Activated B cell treated with CpG ODN at 0.5 μM for 24 hours (primary cell): ENCODE data around the gene XIRP2. TPM values are rescaled to one million over a fixed set of nuclear protein-coding genes. Genes with fewer than 3 reads are reported as not detected.

ENCODE experiments used
- ATAC-seq: fragments of 200-7000 bp; cut with Tn5 transposase; one replicate; pipeline ENCODE4 v1.10.0; 2021; ENCODE audit warnings: low read depth, mild to moderate bottlenecking, moderate library complexity
- CTCF ChIA-PET: fragments of 350-600 bp; sonication (Branson Sonifier 250); formaldehyde crosslinking; loops from one replicate; lab custom pipeline; 2021; ENCODE audit warnings: antibody characterized with exemption; lab: Charles Lee
- POLR2A ChIA-PET: fragments of 350-600 bp; sonication (Branson Sonifier 250); formaldehyde crosslinking; loops from one replicate; lab custom pipeline; 2021; ENCODE audit warnings: antibody characterized with exemption; lab: Charles Lee
- DNase-seq: peaks from one replicate; pipeline ENCODE4 v3.0.0; 2022
- H3K27ac Mint-ChIP-seq: one replicate; pipeline ENCODE4 v1.8.0; 2020; ENCODE audit warnings: mixed read lengths
- H3K27me3 Mint-ChIP-seq: one replicate; pipeline ENCODE4 v1.8.0; 2021; ENCODE audit warnings: mixed read lengths
- H3K36me3 Mint-ChIP-seq: one replicate; pipeline ENCODE4 v1.8.0; 2021; ENCODE audit warnings: low read depth, mixed read lengths
- H3K4me1 Mint-ChIP-seq: one replicate; pipeline ENCODE4 v1.8.0; 2021; ENCODE audit warnings: mixed read lengths
- H3K4me3 Mint-ChIP-seq: one replicate; pipeline ENCODE4 v1.8.0; 2020; ENCODE audit warnings: mild to moderate bottlenecking, mixed read lengths
- H3K9me3 Mint-ChIP-seq: one replicate; pipeline ENCODE4 v1.8.0; 2020; ENCODE audit warnings: mixed read lengths
- CTCF ChIP-seq: fragments of 200-600 bp; IDR thresholded peaks from one replicate; pipeline ENCODE4 v1.8.0; 2022; ENCODE audit warnings: antibody characterized with exemption, mild to moderate bottlenecking
- intact Hi-C: fragments of 100-400 bp; cut with micrococcal nuclease; formaldehyde crosslinking; loops from one replicate; pipeline ENCODE4 v1.15.1; 2024
- total RNA-seq: library from RNA; stranded (reverse); gene quantifications from 2 replicates; pipeline ENCODE4 v1.2.3, GENCODE V29; 2022

XIRP2 gene
- total RNA-seq, 1 donor from 2014 or later = not detected

DNA sequence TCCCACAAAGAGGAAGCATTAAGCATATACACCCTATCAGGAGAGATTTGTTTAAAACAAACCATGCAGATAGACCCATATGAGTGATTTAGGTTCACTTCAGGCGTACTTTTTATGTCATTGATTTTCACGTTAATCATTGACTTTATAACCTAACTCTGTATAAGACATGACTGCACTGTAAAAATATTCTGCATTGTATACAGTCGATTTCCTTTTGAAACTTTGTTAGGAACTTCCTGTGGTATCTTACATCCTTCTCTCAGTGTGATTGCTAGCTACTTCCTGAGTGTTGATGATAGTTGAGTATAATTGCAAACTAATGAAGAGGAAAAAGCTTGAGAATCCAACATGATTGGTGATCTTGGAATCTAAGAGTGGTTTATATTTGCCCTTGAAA lies 69.4 kb downstream of the XIRP2 start:
- H3K36me3 Mint-ChIP-seq = no peaks in the 10 kb centered on the region
- H3K4me3 Mint-ChIP-seq = no peak overlapping the region
- H3K27ac Mint-ChIP-seq = no peak overlapping the region
- H3K9me3 Mint-ChIP-seq = peaks cover 5% of the 10 kb centered on the region
- intact Hi-C loops = no loop called here
- CTCF ChIA-PET = no interaction called here
- POLR2A ChIA-PET = no interaction called here
- no peaks in the 10 kb centered on the region for H3K27me3 Mint-ChIP-seq
- no peak for TF ChIP-seq CTCF
- DNase-seq (no peak), ATAC-seq (no peak)
- H3K4me1 Mint-ChIP-seq = no peaks in the 10 kb centered on the region

DNA sequence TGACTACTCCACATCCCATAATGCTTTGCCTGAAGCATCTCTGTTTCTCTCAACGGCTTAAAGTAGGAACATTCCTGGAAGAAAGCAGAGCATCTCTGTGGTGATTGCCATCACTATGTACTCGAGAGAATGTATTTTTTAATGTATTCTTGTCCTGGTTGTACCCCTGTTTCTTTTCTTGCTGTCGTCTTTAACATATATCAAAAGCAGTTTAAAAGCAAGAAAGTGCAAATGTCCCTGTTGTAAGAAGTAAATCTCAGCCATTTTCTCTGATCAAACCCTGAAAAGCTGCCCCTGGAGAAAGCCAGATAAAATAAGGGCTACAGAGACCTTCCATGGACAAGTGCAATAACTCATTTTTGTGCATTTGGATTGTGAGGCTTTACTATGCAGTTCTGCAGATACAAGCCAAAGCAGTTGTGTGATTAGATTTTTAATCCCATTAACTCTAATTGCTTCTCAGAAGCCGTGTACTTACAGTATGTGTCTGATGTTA lies 70.8 kb downstream of the XIRP2 start:
- no peak for DNase-seq
- intact Hi-C loops = no loop called here
- H3K4me1 Mint-ChIP-seq = no peaks in the 10 kb centered on the region
- no peak overlapping the region for H3K4me3 Mint-ChIP-seq
- ATAC-seq = no peak
- no peak overlapping the region for H3K27ac Mint-ChIP-seq
- peaks cover 5% of the 10 kb centered on the region for H3K9me3 Mint-ChIP-seq
- TF ChIP-seq CTCF = no peak
- POLR2A ChIA-PET = interaction anchor here (0.6 kb wide), 1 partner anchor 419 kb away, joined by 3 read pairs; no protein-coding TSS in a partner anchor
- H3K27me3 Mint-ChIP-seq = no peaks in the 10 kb centered on the region
- CTCF ChIA-PET = no interaction called here
- H3K36me3 Mint-ChIP-seq = no peaks in the 10 kb centered on the region

DNA sequence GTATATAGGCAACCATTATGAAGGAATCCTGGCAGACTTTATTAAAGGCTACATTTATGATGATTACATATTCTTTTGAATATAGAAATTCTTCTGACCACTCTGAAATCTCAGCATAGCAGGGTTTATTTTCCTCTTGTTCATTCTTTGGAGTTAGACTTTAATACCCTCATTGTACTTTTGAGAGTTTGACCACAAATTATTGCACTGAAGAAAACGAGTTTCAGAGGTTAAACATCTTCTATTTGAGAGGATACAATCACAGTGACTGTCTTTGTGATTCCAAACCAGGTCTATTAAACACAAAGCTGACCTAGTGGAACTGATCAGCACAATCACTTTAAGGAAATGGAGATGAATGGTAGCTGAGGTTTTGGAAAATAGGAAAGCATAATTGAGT lies 71.3 kb downstream of the XIRP2 start:
- H3K27ac Mint-ChIP-seq = no peak overlapping the region
- DNase-seq (no peak), ATAC-seq (no peak)
- no peaks in the 10 kb centered on the region for H3K27me3 Mint-ChIP-seq
- no peaks in the 10 kb centered on the region for H3K4me1 Mint-ChIP-seq
- POLR2A ChIA-PET = interaction anchor here (0.6 kb wide), 1 partner anchor 420 kb away, joined by 3 read pairs; no protein-coding TSS in a partner anchor
- CTCF ChIA-PET = no interaction called here
- H3K36me3 Mint-ChIP-seq = no peaks in the 10 kb centered on the region
- intact Hi-C loops = no loop called here
- TF ChIP-seq CTCF = no peak
- H3K9me3 Mint-ChIP-seq = peaks cover 4% of the 10 kb centered on the region
- H3K4me3 Mint-ChIP-seq = no peak overlapping the region

DNA sequence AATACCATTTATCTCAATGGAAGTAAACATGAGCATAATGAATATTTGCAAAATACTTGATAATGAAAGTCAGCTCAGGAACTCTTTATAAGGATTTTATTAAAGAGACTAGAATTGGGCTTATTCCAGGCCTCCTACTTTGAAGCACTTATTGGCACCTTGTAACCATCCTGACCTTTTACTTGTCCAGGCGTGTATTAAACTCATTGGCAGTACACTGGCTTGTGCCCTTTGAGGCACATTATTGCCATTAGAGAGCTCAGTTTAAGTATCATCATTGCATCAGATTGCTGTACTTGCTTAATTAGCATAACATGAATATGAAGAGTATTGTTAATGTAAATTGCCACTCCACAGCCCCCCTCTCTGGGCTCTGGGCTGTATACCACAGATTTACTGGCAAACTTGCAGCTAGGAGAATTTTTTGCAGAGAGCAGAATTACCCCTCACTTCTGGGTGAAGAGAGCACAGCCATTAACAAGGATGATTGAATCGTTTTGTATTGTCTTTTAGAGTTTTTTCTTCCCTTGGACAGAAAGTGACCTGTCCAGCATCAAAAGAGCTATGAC lies 72.5 kb downstream of the XIRP2 start:
- H3K27me3 Mint-ChIP-seq = no peaks in the 10 kb centered on the region
- ChIA-PET POLR2A (no interaction called here), CTCF (no interaction called here)
- H3K36me3 Mint-ChIP-seq = no peaks in the 10 kb centered on the region
- intact Hi-C loops = no loop called here
- DNase-seq (no peak), ATAC-seq (no peak)
- no peak overlapping the region for H3K27ac Mint-ChIP-seq
- no peak for TF ChIP-seq CTCF
- H3K4me1 Mint-ChIP-seq = no peaks in the 10 kb centered on the region
- H3K4me3 Mint-ChIP-seq = no peak overlapping the region
- H3K9me3 Mint-ChIP-seq = no peaks in the 10 kb centered on the region

DNA sequence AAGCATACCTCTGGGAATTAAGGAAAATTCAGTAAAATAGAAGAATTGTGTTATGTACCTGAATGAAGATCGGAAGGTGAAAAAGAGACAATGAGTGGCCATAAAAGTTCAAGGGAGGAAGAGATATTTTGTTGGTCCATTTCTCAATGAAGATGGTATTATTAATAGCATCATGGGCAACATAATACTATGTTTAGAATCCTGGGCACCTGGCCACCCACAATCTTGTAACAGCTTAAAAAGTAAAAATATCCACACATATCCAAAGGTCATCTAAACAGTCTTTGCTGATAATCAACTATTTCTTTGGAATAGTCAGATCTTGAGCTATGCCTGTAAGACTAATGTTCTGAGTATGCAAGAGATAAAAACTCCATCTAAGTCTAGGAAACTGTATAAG lies 73.7 kb downstream of the XIRP2 start:
- ATAC-seq (no peak), DNase-seq (no peak)
- POLR2A ChIA-PET = no interaction called here
- no peak overlapping the region for H3K27ac Mint-ChIP-seq
- H3K4me1 Mint-ChIP-seq = no peaks in the 10 kb centered on the region
- no peak for TF ChIP-seq CTCF
- intact Hi-C loops = no loop called here
- no peaks in the 10 kb centered on the region for H3K27me3 Mint-ChIP-seq
- CTCF ChIA-PET = no interaction called here
- H3K9me3 Mint-ChIP-seq = no peaks in the 10 kb centered on the region
- H3K4me3 Mint-ChIP-seq = no peak overlapping the region
- H3K36me3 Mint-ChIP-seq = no peaks in the 10 kb centered on the region
